DND-41 (cell line): ENCODE results near the gene DNAJC5.

Source experiments
- EZH2 ChIP-seq: IDR thresholded peaks from 3 replicates; pipeline ENCODE4 v1.6.1; 2012; ENCODE audit warnings: borderline replicate concordance, low read depth, mild to moderate bottlenecking, moderate library complexity, low read length, inconsistent platforms; ENCODE audit not compliant: severe bottlenecking
- TF ChIP-seq, protein P1 (sequence below): IDR thresholded peaks from 2 replicates; pipeline ENCODE4 v1.5.1; 2012; ENCODE audit warnings: borderline replicate concordance, low read length, moderate library complexity, mild to moderate bottlenecking; ENCODE audit not compliant: poor library complexity, severe bottlenecking; ENCODE audit errors: extremely low read depth

GRCh38 chr20:63917811-63918210 is 22.9 kb downstream of the DNAJC5 start:
- TF ChIP-seq, protein P1, sequence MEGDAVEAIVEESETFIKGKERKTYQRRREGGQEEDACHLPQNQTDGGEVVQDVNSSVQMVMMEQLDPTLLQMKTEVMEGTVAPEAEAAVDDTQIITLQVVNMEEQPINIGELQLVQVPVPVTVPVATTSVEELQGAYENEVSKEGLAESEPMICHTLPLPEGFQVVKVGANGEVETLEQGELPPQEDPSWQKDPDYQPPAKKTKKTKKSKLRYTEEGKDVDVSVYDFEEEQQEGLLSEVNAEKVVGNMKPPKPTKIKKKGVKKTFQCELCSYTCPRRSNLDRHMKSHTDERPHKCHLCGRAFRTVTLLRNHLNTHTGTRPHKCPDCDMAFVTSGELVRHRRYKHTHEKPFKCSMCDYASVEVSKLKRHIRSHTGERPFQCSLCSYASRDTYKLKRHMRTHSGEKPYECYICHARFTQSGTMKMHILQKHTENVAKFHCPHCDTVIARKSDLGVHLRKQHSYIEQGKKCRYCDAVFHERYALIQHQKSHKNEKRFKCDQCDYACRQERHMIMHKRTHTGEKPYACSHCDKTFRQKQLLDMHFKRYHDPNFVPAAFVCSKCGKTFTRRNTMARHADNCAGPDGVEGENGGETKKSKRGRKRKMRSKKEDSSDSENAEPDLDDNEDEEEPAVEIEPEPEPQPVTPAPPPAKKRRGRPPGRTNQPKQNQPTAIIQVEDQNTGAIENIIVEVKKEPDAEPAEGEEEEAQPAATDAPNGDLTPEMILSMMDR, result no peak
- no peak for TF ChIP-seq EZH2
